Type B pancreatic cell (in vitro differentiated cells): ENCODE measurements around the gene CA5A. TPM values are rescaled to one million over a fixed set of nuclear protein-coding genes. Genes with fewer than 3 reads are reported as not detected.
"Not testable (repeated sequence)": the region's sequence is repeated elsewhere in the genome, so short reads cannot be mapped to it uniquely, and the experiment has no call there.

ENCODE experiments used
- DNase-seq: peaks from one replicate; pipeline ENCODE4 v3.0.0; 2021; ENCODE audit warnings: mixed read lengths; ENCODE audit not compliant: unreplicated experiment; ENCODE audit errors: extremely low spot score
- H3K27ac Mint-ChIP-seq: 2 replicates; pipeline ENCODE4 v1.8.0; 2021; ENCODE audit warnings: mild to moderate bottlenecking, mixed read lengths
- H3K27me3 Mint-ChIP-seq: 2 replicates; pipeline ENCODE4 v1.8.0; 2021; ENCODE audit warnings: mixed read lengths
- H3K36me3 Mint-ChIP-seq: 2 replicates; pipeline ENCODE4 v1.8.0; 2021; ENCODE audit warnings: mixed read lengths
- H3K4me1 Mint-ChIP-seq: one replicate; pipeline ENCODE4 v1.8.0; 2021; ENCODE audit warnings: mixed read lengths; ENCODE audit not compliant: unreplicated experiment
- H3K4me3 Mint-ChIP-seq: 2 replicates; pipeline ENCODE4 v1.8.0; 2021; ENCODE audit warnings: mild to moderate bottlenecking, mixed read lengths
- H3K9me3 Mint-ChIP-seq: 2 replicates; pipeline ENCODE4 v1.8.0; 2021; ENCODE audit warnings: mixed read lengths
- total RNA-seq: library from RNA; stranded (reverse); gene quantifications from 2 replicates; pipeline ENCODE4 v1.2.1, GENCODE V29; 2021; ENCODE audit warnings: low replicate concordance
- TF ChIP-seq, protein P1 (sequence below): fragments of 200-600 bp; sonication (generic); conservative IDR thresholded peaks from 2 replicates; pipeline ENCODE4 v1.5.0; 2021; ENCODE audit warnings: antibody characterized with exemption, mild to moderate bottlenecking

CA5A gene
- total RNA-seq, 1 donor from 2014 or later = 0.70 TPM

DNA sequence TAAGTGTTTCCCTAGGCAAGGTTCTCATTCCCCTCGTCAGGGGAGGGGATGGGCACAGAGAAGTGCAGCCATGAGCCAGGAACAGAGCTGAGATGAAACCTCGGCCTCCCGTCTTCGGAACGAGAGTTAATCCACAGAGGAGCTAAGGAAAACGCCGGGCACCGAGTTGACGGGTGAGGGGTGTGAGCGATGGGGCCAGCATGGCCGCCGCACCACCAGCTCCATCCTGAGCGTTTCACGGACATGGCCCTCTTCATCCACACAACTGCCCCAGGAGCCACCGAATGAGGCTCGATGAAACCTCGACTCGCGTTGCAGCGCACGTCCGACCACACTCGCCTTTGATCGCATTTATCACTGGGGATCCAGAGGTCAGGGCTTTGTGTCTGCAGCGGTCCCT is 21.5 kb downstream of the CA5A start:
- Mint-ChIP-seq H3K9me3 (no peaks in the 10 kb centered on the region), H3K27me3 (peaks cover 9% of the 10 kb centered on the region), H3K4me1 (no peaks in the 10 kb centered on the region), H3K36me3 (no peaks in the 10 kb centered on the region), H3K27ac (no peak overlapping the region), H3K4me3 (no peak overlapping the region)
- DNase-seq = no peak
- TF ChIP-seq, protein P1, sequence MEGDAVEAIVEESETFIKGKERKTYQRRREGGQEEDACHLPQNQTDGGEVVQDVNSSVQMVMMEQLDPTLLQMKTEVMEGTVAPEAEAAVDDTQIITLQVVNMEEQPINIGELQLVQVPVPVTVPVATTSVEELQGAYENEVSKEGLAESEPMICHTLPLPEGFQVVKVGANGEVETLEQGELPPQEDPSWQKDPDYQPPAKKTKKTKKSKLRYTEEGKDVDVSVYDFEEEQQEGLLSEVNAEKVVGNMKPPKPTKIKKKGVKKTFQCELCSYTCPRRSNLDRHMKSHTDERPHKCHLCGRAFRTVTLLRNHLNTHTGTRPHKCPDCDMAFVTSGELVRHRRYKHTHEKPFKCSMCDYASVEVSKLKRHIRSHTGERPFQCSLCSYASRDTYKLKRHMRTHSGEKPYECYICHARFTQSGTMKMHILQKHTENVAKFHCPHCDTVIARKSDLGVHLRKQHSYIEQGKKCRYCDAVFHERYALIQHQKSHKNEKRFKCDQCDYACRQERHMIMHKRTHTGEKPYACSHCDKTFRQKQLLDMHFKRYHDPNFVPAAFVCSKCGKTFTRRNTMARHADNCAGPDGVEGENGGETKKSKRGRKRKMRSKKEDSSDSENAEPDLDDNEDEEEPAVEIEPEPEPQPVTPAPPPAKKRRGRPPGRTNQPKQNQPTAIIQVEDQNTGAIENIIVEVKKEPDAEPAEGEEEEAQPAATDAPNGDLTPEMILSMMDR = no peak

- H3K9me3 Mint-ChIP-seq, H3K4me1 Mint-ChIP-seq, H3K27ac Mint-ChIP-seq, H3K4me3 Mint-ChIP-seq, DNase-seq, H3K36me3 Mint-ChIP-seq: not testable (repeated sequence)
- H3K27me3 Mint-ChIP-seq = peaks cover 13% of the 10 kb centered on the region
Observed at GRCh38 chr16:87914021-87914725, 22.2 kb downstream of the CA5A start.

GRCh38 chr16:87912691-87913090 is 23.6 kb downstream of the CA5A start:
- not testable (repeated sequence) for H3K36me3 Mint-ChIP-seq, H3K4me3 Mint-ChIP-seq, H3K27ac Mint-ChIP-seq, H3K27me3 Mint-ChIP-seq, DNase-seq, H3K9me3 Mint-ChIP-seq, H3K4me1 Mint-ChIP-seq

- not testable (repeated sequence) for H3K36me3 Mint-ChIP-seq, DNase-seq, H3K4me1 Mint-ChIP-seq, H3K9me3 Mint-ChIP-seq, H3K4me3 Mint-ChIP-seq
- peaks cover 12% of the 10 kb centered on the region for H3K27me3 Mint-ChIP-seq
- peak overlapping the region; percentile 31 for H3K27ac Mint-ChIP-seq
Observed at GRCh38 chr16:87911106-87911763, 25.1 kb downstream of the CA5A start.

DNA sequence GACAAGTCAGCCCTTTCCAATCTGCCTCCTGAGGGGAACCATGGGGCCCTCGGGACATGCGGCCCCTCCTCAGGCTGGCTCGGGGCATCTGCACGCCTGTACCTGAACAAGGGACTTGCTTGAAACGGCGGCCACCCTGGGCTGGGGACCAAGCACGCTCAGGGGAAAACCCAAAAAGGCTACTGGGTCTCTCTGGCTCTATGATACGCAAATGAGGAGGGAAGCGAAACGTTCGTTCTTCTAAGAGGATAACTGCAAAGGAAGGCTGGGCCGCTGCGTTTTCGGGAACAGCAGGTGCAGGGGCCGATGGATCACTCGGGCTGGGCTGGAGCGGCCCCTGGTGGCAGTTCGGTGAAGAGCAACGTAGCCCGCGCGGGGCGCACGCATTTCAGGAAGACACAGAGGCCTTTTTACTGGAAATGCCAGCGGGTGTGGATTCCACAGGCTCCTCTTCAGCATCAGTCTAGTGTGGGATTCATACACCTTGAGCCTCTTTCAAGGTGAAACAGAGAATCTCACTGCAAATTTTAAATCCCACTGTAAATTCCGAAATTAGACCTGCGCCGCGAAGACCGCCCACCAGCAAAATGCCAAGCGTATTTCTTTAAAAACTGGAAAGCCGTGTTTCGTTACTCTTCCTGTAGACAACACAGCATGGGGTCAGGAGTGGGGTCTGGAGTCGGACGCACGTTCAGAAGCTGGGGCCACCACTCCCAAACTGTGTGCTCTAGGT is 27.0 kb downstream of the CA5A start:
- DNase-seq = peak; percentile 88
- not testable (repeated sequence) for H3K36me3 Mint-ChIP-seq, H3K4me3 Mint-ChIP-seq, H3K9me3 Mint-ChIP-seq, H3K4me1 Mint-ChIP-seq
- TF ChIP-seq, protein P1 = peak; percentile 94
- H3K27me3 Mint-ChIP-seq = peaks cover 12% of the 10 kb centered on the region
- H3K27ac Mint-ChIP-seq = peak overlapping the region; percentile 55

DNA sequence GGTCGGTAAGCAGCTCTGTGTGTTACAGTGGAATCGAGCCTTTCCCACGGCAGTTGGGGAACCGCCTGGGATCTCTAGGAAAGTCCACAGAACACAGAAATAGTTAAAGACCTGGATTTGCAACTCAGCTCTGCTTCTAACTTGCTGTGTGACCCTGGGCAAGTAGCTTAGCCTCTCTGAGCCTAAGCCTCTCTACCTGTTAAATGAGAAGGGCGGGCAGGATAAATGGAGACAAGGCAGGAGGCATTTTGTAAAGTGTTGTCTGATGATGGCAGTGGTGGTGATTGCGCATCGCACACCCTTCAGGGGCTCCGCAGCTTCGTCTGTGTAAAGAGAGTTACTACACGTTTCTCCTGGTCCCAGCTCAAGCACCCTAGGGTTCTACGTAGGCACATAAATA is 28.2 kb downstream of the CA5A start:
- not testable (repeated sequence) for H3K36me3 Mint-ChIP-seq, H3K9me3 Mint-ChIP-seq, H3K27ac Mint-ChIP-seq, DNase-seq, H3K4me3 Mint-ChIP-seq, H3K4me1 Mint-ChIP-seq
- peaks cover 12% of the 10 kb centered on the region for H3K27me3 Mint-ChIP-seq

DNA sequence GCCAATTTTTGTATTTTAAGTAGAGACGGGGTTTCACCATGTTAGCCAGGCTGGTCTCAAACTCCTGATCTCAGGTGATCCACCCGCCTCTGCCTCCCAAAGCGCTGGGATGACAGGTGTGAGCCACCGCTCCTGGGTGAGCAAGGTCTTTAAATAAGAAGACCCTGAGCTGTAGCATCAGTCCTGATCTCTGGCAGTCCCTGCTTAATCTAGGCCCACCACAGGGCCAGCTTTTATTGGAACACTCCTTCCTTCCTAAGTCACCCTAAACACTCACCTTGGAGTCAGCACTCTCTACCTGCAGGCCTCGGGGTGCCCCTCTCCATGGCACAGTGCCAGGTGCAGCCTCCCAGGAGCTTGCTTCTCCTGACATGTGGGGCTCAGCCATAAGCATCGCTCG is 30.8 kb downstream of the CA5A start:
- not testable (repeated sequence) for H3K4me3 Mint-ChIP-seq, H3K27ac Mint-ChIP-seq, DNase-seq, H3K27me3 Mint-ChIP-seq, H3K4me1 Mint-ChIP-seq, H3K9me3 Mint-ChIP-seq, H3K36me3 Mint-ChIP-seq

DNA sequence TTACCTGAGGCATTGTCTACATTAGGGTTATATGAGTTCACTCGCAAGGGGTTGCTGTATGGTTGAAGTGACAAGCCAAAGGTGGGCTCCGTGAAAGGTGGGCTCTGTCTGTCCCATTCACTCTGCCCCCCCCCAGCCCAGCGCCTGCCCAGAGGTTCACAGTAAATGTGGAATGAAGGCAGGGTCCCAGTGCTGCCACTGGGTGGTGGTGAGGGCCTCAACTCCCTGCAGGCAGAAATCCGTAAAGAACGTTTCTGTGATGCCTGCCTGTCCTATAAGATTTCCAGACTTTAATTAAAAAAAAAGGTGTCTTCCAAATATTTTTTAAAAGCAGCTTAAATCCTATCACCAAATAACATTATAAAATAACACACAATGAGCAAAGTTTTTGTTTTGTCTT is 31.4 kb downstream of the CA5A start:
- not testable (repeated sequence) for H3K27me3 Mint-ChIP-seq, H3K4me3 Mint-ChIP-seq, H3K4me1 Mint-ChIP-seq, H3K9me3 Mint-ChIP-seq, H3K27ac Mint-ChIP-seq, DNase-seq, H3K36me3 Mint-ChIP-seq

GRCh38 chr16:87900489-87900888 is 35.8 kb downstream of the CA5A start:
- H3K27ac Mint-ChIP-seq, H3K4me3 Mint-ChIP-seq, H3K36me3 Mint-ChIP-seq, H3K4me1 Mint-ChIP-seq, DNase-seq, H3K27me3 Mint-ChIP-seq, H3K9me3 Mint-ChIP-seq: not testable (repeated sequence)
